Astrocyte of the spinal cord (primary cell): ENCODE results near the gene CUTC.

Experiments used
- DNase-seq: peaks from one replicate; pipeline ENCODE4 v3.0.0; 2011; ENCODE audit warnings: low read depth, low spot score
- H3K4me3 ChIP-seq: 2 replicates; pipeline ENCODE4 v1.5.1; 2011; ENCODE audit warnings: low read depth, mild to moderate bottlenecking, low read length, moderate library complexity
- in situ Hi-C: cut with HindIII; loops from 2 replicates; pipeline ENCODE4 v1.10.0; 2017; ENCODE audit warnings: low sequenced_read_pairs
- TF ChIP-seq, protein P1 (sequence below): IDR thresholded peaks from 2 replicates; pipeline ENCODE4 v1.5.1; 2012; ENCODE audit warnings: low read depth, mild to moderate bottlenecking, low read length, inconsistent platforms

The CUTC gene

DNA sequence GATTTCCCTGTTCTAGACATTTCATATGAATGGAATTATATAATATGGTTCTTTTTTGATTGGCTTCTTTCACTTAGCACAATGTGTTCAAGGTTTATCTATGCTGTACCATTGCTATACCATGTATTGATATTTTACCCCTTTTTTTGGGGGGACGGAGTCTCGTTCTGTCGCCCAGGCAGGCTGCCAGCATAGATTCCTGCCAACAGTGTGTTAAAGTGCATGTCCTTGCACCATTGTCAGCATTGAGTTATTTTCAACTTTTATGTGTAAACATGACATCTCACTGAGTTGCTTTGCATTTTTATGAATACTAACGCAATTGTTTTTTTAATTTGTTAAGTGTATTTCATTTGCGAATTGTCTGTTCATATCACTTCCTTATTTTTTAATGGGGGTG is 55.3 kb downstream of the CUTC start:
- in situ Hi-C loops = no loop called here
- DNase-seq = no peak
- no peak overlapping the region for H3K4me3 ChIP-seq
- TF ChIP-seq, protein P1, sequence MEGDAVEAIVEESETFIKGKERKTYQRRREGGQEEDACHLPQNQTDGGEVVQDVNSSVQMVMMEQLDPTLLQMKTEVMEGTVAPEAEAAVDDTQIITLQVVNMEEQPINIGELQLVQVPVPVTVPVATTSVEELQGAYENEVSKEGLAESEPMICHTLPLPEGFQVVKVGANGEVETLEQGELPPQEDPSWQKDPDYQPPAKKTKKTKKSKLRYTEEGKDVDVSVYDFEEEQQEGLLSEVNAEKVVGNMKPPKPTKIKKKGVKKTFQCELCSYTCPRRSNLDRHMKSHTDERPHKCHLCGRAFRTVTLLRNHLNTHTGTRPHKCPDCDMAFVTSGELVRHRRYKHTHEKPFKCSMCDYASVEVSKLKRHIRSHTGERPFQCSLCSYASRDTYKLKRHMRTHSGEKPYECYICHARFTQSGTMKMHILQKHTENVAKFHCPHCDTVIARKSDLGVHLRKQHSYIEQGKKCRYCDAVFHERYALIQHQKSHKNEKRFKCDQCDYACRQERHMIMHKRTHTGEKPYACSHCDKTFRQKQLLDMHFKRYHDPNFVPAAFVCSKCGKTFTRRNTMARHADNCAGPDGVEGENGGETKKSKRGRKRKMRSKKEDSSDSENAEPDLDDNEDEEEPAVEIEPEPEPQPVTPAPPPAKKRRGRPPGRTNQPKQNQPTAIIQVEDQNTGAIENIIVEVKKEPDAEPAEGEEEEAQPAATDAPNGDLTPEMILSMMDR = no peak

DNA sequence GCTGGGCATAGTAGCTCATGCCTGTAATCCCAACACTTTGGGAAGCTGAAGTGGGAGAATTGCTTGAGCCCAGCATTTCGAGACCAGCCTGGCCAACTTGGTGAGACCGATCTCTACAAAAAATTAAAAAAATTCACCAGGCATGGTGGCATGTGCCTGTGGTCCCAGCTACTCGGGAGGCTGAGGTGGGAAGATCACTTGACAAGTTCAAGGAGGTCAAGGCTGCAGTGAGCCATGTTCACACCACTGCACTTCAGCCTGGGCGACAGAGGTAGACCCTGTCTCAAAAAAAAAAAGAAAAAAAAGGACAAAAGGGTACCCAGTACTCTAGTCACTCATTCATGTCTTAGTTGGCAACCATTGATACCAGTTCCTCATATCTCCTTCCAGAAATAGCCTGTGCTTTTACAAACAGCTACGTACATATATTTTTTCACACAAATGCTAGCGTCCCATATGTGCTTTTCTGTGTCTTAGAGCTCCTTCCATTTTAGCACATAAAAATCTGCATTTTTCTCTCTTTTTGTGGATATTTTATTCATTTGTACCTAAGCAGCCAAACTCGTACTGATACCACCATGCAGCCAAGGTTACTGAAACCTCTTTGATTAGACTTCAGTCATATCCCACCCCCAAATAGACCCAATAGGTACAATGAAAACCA is 55.9 kb downstream of the CUTC start:
- no peak overlapping the region for H3K4me3 ChIP-seq
- no peak for DNase-seq
- in situ Hi-C loops = no loop called here
- TF ChIP-seq, protein P1 = no peak

DNA sequence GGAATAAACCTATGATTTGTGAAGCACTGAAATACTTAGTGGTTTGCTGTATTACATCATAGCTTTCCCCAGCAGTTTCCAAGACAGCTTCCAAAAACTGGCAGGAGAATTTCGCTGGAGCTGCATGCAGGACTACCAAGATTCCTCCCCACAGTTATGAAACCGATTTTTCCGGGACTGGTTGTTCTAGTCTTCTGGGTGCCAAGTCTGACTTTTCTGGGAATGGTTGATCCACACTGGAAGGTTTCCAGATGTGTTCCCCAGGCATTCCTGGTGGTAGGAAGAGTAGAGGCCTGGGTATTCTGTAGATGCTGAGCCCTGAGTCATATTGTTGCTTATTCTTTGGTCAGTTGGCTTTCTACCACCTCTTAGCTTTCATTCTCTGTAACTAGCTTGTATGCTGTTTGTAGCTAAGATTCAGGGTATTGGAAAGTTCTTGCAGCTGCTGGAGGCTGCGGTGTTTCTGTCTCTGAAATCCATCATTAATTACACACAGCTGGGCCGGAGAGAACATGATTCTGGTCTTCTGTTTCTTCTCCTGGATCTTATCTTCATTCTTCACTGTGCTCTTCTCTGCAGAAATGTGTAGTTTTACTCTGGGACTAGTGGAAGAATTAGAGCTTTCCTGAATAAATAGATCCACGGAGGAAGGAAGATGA is 56.7 kb downstream of the CUTC start:
- H3K4me3 ChIP-seq = no peak overlapping the region
- in situ Hi-C loops = no loop called here
- TF ChIP-seq, protein P1 = no peak
- DNase-seq = peak; percentile 72

DNA sequence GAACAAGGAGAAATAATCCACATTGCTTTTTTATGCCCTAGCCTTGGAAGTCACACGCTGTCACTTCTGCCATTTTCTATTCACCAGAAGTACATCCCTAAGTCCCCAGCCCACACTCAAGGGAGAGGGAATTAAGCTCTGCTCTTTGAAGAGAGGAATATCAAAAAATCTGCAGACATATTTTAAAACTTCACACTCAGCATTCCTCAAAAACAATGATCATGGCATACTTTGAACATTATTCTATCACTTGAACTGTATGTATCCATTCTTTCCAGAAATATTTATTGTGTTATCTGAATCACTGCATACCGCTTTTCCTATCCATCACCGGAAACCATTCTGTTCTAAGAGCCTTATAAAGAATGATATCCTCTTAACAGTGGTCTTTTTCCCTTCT is 59.8 kb downstream of the CUTC start:
- no peak for DNase-seq
- no peak overlapping the region for H3K4me3 ChIP-seq
- TF ChIP-seq, protein P1 = no peak
- in situ Hi-C loops = no loop called here

DNA sequence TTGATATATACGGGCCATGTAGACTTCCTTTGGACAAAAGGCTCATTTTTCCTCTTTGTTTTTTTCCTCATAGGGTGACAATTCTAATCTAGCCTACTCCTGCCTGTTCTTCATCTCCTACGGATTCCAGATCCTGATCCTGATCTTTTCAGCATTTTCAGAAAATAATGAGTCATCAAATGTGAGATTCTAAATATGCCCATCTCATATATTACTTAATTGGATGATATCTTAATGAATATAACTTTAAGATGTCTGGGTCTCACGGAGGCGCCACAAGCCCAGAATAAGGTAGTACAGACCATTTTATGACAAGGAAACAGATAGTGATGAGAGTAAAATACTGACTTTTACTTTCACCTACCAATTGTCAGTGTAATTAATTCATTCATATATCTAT is 61.8 kb downstream of the CUTC start:
- TF ChIP-seq, protein P1 = no peak
- H3K4me3 ChIP-seq = no peak overlapping the region
- no peak for DNase-seq
- in situ Hi-C loops = no loop called here

DNA sequence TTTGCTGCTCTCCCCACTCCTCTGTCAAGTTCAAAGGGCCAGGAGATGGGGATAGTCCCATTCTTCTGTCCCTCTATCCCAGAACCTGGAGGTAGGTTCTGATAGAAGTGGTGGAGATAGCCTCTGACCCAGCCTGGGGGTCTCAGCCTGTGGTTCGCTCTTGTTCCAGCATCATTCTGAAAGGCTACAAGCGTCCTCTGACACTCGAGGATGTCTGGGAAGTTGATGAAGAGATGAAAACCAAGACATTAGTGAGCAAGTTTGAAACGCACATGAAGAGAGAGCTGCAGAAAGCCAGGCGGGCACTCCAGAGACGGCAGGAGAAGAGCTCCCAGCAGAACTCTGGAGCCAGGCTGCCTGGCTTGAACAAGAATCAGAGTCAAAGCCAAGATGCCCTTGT is 64.9 kb downstream of the CUTC start:
- in situ Hi-C loops = no loop called here
- H3K4me3 ChIP-seq = no peak overlapping the region
- no peak for DNase-seq
- TF ChIP-seq, protein P1 = no peak
